Effector memory CD4-positive, alpha-beta T cell (primary cell): ENCODE measurements around the gene CRYGS.
"Not testable (repeated sequence)": the region's sequence is repeated elsewhere in the genome, so short reads cannot be mapped to it uniquely, and the experiment has no call there.

Experiments used
- DNase-seq, 3 donors: peaks; one replicate each; pipeline ENCODE4 v3.0.0-alpha.2; 2020
- H3K27ac ChIP-seq: 2 replicates; pipeline ENCODE4 v1.7.0; 2013; ENCODE audit warnings: mild to moderate bottlenecking, low read length, moderate library complexity; ENCODE audit not compliant: insufficient read depth, poor library complexity, severe bottlenecking
- H3K27me3 ChIP-seq: replicated peaks from 2 replicates; pipeline ENCODE4 v1.7.0; 2013; ENCODE audit warnings: mild to moderate bottlenecking, low read length; ENCODE audit not compliant: insufficient read depth, control insufficient read depth, poor library complexity, severe bottlenecking
- H3K36me3 ChIP-seq: 2 replicates; pipeline ENCODE4 v1.7.0; 2013; ENCODE audit warnings: mild to moderate bottlenecking, low read length, moderate library complexity; ENCODE audit not compliant: control insufficient read depth, insufficient read depth
- H3K4me1 ChIP-seq: 2 replicates; pipeline ENCODE4 v1.7.0; 2013; ENCODE audit warnings: low read length, mild to moderate bottlenecking; ENCODE audit not compliant: control insufficient read depth, insufficient read depth, poor library complexity, severe bottlenecking
- H3K4me3 ChIP-seq: 2 replicates; pipeline ENCODE4 v1.7.0; 2013; ENCODE audit warnings: low read length, low read depth, mild to moderate bottlenecking; ENCODE audit not compliant: insufficient read depth, poor library complexity, severe bottlenecking
- H3K9me3 ChIP-seq: 2 replicates; pipeline ENCODE4 v1.7.0; 2013; ENCODE audit warnings: mild to moderate bottlenecking, low read length, moderate library complexity; ENCODE audit not compliant: control insufficient read depth

CRYGS gene

DNA sequence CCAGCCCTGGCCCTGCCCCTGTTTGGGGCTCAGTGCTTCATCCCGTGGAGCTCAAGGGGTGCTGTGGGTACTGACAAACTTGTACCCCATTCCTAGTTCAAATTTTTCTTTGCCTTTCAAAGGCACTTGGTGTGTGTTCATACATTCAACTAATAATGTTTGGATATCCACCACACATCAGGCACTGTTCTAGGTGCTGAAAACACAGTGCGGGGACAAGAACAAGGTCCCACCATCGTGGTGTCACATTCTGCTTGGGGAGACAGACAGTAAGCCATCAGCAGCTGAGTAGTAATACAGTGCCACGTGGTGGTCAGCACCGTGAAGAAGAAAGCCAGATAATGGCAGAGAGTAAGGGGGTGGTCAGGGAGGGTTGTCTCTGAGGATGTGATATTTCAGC lies 32.5 kb downstream of the CRYGS start:
- Histone ChIP-seq H3K9me3 (no peaks in the 10 kb centered on the region), H3K4me1 (peaks cover 17% of the 10 kb centered on the region), H3K4me3 (no peak overlapping the region), H3K36me3 (no peaks in the 10 kb centered on the region), H3K27me3 (no peaks in the 10 kb centered on the region), H3K27ac (no peak overlapping the region)
- DNase-seq = no peak

DNA sequence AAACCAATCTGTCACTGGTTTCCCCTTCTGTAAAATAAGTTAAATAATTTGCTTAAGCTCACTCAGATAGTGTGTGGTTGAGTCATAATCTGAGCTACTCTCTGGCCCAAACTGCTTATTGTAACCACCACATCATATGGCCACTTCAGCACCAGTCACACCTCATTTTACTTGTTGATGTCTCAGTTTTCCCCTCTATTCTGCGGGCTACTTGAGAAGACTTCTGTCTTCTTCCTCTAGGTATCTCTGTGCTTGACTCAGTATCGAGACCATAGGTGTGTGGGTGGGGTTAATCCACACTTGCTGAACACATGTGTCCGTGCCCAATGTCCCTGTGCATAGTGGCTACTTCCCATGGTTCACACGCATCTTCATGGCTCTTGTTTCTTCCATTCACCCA lies 32.9 kb downstream of the CRYGS start:
- Histone ChIP-seq H3K4me3 (no peak overlapping the region), H3K4me1 (peaks cover 17% of the 10 kb centered on the region), H3K27me3 (no peaks in the 10 kb centered on the region), H3K9me3 (no peaks in the 10 kb centered on the region), H3K36me3 (no peaks in the 10 kb centered on the region), H3K27ac (no peak overlapping the region)
- DNase-seq = no peak

DNA sequence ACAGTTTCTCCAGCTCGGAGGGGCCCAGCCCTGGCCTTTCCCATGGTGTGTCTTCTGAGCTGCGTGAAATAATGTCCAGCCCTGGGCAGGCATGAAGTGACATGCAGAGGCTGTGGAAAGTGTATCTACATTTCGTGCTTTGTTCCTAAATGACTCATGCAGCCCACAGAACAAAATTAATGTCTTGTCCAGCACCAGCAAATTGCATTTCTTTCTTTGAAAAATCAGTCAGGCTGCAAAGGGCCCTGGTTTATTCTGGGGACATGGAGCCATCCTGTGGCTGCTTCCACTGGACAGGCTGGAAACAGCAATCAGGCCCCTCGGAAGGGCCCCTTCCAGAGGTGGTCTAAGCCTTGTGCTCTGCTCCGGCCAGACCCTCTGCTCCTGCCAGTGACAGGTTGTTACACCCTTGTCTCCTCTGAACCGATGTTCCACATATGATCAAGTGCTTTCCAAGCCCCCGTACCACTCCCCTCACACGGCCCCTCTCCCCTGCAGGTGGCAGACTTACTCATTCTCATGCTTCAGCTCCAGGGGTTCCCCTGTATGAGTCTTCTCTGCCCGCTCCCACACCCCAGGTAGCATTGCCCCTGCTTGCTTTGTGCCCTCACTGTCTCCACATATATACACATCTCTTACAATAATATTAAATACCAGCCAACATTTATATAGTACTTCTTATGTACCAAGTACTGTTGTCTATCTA lies 33.7 kb downstream of the CRYGS start:
- Histone ChIP-seq H3K4me3 (no peak overlapping the region), H3K27ac (no peak overlapping the region), H3K9me3 (no peaks in the 10 kb centered on the region), H3K4me1 (peaks cover 11% of the 10 kb centered on the region), H3K36me3 (no peaks in the 10 kb centered on the region), H3K27me3 (no peaks in the 10 kb centered on the region)
- no peak for DNase-seq

DNA sequence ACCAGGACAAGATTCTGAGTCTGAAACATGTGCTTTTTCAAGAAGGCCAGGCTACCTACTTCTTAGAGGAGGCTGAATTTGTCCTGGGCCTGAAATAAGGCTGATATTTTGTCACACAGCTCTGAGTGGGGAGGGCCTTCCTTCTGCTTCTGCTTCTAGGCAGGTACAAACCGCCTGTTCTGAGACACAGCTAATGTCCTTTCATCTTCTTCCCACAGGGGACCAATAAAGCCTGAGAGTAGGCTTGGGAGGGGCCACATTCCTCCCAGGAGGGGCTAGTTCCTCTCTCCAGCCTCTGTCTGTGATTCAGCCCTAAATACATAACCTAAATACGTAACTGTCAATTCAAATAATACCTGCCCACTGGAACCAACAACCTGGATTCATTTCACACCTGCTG lies 34.8 kb downstream of the CRYGS start:
- Histone ChIP-seq H3K9me3 (no peaks in the 10 kb centered on the region), H3K36me3 (no peaks in the 10 kb centered on the region), H3K27me3 (no peaks in the 10 kb centered on the region), H3K4me1 (peaks cover under 1% of the 10 kb centered on the region), H3K27ac (no peak overlapping the region), H3K4me3 (no peak overlapping the region)
- DNase-seq = no peak

DNA sequence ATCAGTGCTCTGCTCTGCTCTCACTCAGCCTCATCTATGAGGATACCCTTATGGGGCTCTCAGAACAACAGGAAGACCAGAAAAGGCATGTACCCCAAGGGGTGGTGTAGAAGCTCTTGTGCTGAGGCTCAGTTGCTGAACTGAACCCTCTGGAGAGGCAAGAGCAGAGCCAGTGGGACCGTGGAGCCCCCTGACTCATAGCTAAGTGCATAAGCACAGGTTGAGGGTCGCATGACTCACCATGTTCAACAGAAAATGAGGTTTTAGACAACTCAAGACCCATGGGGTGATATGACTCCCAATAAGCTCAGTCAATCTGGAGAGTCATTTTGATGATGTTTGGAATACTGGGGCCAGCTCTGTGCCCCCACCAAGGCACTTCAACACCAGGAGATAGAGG lies 37.3 kb downstream of the CRYGS start:
- Histone ChIP-seq H3K4me1 (no peaks in the 10 kb centered on the region), H3K9me3 (no peaks in the 10 kb centered on the region), H3K27ac (no peak overlapping the region), H3K4me3 (no peak overlapping the region), H3K36me3 (no peaks in the 10 kb centered on the region), H3K27me3 (no peaks in the 10 kb centered on the region)
- DNase-seq = no peak

DNA sequence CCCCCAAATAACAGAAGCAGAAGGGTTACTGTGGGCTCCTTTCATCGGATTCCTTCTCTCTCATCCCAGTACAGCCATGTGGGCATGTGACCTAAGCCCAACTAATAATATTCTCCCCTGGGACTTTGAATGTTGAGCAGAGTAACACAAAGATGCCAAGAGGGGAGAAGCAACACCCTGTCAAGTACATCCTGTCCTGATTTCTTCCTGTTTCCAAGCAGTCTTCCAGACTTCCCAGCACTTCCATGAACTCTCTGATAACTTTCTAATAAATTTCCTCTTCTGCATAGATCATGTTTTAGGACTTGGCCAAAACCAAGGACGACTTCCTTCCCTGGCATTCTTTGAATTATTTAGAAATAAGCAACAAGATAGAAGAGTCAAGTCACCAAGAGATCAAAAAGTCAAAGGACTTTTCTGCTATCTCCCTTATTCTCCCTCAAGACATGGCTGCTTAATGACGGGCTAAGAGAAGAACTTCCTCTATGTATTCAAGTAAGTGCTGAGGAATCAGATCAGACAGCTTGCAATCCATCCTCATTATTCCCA lies 37.9 kb downstream of the CRYGS start:
- Histone ChIP-seq H3K36me3 (no peaks in the 10 kb centered on the region), H3K27me3 (no peaks in the 10 kb centered on the region), H3K4me1 (no peaks in the 10 kb centered on the region), H3K27ac (no peak overlapping the region), H3K4me3 (no peak overlapping the region), H3K9me3 (no peaks in the 10 kb centered on the region)
- no peak for DNase-seq

DNA sequence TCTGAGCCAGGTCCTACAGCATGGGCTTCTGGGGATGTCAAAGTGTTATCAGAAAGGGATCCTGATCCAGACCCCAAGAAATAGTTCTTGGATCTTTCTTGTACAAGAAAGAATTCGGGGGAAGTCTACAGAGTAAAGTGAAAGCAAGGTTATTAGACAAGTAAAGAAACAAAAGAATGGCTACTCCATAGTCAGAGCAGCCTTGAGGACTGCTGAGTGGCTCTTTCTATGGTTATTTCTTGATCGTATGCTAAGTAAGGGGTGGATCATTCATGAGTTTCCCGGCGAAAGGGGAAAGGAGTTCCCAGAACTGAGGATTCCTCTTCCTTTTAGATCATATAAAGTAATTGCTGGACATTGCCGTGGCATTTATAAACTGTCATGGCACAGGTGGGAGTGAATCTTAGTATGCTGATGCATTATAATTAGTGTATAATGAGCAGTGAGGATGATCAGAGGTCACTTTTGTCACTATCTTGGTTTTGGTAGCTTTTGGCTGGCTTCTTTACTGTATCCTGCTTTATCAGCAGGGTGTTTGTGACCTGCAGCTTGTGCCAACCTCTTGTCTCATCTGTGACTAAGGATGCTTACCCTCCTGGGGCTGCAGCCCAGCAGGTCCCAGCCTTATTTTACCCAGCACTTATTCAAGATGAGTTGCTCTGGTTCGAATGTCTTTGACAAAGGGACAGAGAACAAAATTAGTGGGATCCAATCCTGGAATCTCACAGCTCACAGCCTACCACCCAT lies 41.0 kb downstream of the CRYGS start:
- no peaks in the 10 kb centered on the region for H3K36me3 ChIP-seq
- H3K4me1 ChIP-seq = no peaks in the 10 kb centered on the region
- DNase-seq = no peak
- no peaks in the 10 kb centered on the region for H3K9me3 ChIP-seq
- no peak overlapping the region for H3K4me3 ChIP-seq
- H3K27ac ChIP-seq = no peak overlapping the region
- no peaks in the 10 kb centered on the region for H3K27me3 ChIP-seq

DNA sequence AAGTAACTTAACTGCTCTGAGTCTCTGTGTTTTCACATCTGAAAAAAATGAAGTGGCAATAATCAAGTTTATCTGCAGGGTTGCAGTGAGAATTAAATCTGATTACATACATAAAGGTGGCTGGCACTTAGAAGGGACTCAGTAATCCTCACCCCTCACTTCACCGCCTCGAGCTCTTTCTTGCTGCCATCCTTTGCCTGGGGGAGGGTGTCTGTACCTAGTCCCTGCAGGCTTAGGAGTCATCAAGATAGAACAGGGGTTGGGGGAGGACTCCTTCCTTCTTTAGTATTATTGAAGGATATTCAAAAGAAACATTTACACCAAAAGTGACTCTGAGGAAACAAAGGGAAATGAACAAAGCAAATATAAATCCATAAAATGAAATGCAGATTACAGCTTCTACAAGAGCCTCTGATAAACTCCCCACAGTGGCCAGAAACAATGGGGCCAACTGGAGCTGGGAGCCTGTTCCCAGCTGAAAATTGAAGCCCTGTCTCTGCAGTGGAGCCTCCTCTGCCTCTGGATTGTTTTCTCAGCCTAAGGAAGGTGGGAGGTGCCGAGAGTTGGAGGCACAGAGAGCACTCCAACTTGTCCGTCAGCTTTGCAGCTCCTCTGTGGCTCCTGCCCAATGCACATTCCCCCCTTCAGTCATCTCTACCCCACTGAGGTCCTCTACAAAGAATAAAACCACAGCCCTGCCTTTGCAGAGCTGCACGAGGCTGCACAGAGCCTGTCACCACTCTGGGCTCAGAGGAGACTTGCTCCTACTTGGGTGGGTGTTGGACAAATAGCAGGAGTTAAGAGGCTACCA lies 41.8 kb downstream of the CRYGS start:
- Histone ChIP-seq H3K27ac (no peak overlapping the region), H3K9me3 (no peaks in the 10 kb centered on the region), H3K4me1 (no peaks in the 10 kb centered on the region), H3K4me3 (no peak overlapping the region), H3K36me3 (no peaks in the 10 kb centered on the region), H3K27me3 (no peaks in the 10 kb centered on the region)
- no peak for DNase-seq

DNA sequence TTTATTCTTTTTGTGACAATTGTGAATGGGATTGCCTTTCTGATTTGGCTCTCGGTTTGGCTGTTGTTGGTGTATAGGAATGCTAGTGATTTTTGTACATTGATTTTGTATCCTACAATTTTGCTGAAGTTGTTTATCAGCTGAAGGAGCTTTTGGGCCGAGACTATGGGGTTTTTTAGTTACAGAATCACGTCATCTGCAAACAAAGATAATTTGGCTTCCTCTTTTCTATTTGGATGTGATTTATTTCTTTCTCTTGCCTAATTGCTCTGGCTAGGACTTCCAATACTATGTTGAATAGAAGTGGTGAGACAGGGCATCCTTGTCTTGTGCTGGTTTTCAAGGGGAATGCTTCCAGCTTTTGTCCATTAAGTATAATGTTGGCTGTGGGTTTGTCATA lies 44.2 kb downstream of the CRYGS start:
- H3K27ac ChIP-seq, H3K4me1 ChIP-seq, H3K36me3 ChIP-seq, H3K4me3 ChIP-seq, H3K27me3 ChIP-seq, DNase-seq, H3K9me3 ChIP-seq: not testable (repeated sequence)

DNA sequence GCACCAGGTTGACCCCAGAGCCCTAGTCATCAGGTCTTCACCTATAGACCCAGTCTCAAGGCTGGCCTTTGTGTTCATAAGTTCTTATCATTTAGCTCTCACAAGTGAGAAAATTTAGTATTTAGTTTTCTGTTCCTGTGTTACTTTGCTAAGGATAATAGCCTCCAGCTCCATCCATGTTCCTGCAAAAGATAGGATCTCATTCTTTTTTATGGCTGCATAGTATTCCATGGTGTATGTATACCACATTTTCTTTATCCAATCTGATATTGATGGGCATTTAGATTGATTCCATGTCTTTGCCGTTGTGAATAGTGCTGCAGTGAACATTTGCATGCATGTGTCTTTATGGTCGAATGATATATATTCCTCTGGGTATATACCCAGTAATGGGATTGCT lies 46.2 kb downstream of the CRYGS start:
- not testable (repeated sequence) for H3K4me1 ChIP-seq, H3K36me3 ChIP-seq, H3K27ac ChIP-seq, DNase-seq, H3K9me3 ChIP-seq, H3K4me3 ChIP-seq, H3K27me3 ChIP-seq
